Activated T-cell treated with anti-CD3 and anti-CD28 coated beads for 48 hours (primary cell): Measurements from ENCODE around the gene DDX43.
A peak's percentile ranks its signal among the peaks of the same experiment; 100 is the strongest.
"Not testable (repeated sequence)": the region's sequence is repeated elsewhere in the genome, so short reads cannot be mapped to it uniquely, and the experiment has no call there.

Experiments used
- DNase-seq: peaks from one replicate; pipeline ENCODE4 v3.0.0-alpha.2; 2020; ENCODE audit warnings: low read depth

Gene DDX43

GRCh38 chr6:73394577-73395354 is at the start of gene DDX43:
Gene DDX43 (plus strand): TSS chr6:73394828. CDS start chr6:73394906, 78 bp downstream.
- DNase-seq, result peak; percentile 32

DNA sequence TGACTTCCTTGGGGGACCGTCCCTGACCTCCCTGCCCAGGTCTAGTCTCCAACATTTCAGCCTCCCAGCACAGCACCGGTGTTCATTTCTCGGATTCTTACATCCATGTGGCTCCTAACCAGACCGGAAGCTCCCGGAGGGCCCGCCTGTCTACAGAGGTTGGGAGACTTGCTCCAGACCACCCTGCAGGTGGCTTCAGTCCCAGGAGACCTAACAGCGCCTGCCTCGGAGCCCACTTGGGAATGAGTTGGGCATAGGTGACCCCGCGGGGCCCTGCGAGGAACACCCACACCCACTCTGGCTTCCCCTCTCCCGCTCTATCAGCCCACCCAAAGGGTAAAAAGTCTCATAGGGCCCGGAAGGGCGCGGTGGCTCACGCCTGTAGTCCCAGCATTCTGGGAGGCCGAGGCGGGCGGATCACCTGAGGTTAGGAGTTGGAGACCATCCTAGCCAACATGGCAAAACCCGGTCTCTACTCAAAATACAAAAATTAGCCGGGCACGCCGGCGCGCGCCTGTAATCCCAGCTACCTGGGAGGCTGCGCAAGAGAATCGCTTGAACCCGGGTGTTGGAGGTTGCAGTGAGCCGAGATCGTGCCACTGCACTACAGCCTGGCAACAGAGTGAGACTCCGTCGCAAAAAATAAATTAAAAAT is 46.0 kb upstream of the DDX43 start:
- DNase-seq, result no peak

GRCh38 chr6:73349311-73349710 is 45.3 kb upstream of the DDX43 start:
- no peak for DNase-seq

DNA sequence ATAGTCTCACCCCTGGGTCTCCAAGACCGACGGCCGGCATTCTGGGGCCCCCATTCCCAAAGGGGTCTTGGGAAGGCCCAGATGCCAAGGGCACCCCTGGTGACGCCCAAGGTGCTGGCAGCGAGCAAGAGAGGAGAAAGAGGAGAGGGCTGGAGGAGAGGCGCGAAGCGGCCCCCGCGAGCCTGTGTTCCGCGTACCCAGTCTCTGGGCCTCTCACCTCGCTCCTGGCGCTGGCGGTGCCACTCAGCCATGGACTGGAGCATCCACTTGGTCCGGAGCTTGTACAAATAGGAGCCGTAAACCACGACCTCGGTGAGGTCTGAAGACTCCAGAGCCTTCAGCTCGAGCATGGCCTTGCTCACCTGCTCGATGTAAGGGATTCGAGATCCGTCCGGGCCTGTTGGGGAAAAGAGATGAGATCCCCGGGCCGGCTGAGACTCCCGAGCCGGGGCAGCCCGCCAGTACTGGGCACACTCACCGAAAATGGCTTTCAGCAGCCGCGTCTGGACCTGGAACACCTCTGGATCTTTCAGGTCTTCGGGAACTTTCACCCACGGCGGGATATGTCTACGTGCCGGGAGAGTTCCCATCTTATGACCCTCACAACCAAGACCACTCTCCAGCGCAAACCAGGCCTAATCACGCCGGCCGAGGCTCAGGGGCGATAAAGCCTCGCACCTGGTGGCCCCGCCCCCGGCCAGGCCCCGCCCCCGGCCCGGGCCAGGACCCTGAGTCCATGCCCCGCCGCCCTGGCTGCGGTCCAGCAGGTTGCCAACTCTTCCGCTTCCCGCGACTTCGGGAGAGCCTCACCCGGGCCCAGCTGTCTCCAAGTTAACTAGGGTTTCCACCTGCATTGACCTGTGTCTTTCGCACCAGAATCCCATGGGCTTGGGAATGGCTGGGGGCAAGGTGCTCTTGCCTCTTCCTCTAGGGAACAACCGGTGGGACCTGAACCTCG is 40.7 kb upstream of the DDX43 start, which contains the start of gene DPPA5:
Gene DPPA5, minus strand, starts transcription at position 641 of the 958 bp plus-strand sequence. Its CDS starts 51 bp downstream, at position 590.
- DNase-seq, result no peak

GRCh38 chr6:73362358-73362757 is 32.3 kb upstream of the DDX43 start, which contains the start of gene KHDC3L:
Gene KHDC3L (plus strand): TSS chr6:73362658. CDS start chr6:73362730, 72 bp downstream.
- DNase-seq, result no peak

- DNase-seq, result no peak
Observed at GRCh38 chr6:73362869-73363536, 31.6 kb upstream of the DDX43 start.

DNA sequence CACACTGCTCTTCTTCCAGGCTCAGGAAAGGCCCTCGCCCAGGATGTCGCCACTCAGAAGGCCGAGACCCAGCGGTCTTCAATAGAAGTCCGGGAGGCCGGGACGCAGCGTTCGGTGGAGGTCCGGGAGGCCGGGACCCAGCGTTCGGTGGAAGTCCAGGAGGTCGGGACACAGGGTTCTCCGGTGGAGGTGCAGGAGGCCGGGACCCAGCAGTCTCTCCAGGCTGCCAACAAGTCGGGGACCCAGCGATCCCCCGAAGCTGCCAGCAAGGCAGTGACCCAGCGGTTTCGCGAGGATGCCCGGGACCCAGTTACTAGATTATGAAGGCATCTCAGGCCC is 31.1 kb upstream of the DDX43 start:
- no peak for DNase-seq

DNA sequence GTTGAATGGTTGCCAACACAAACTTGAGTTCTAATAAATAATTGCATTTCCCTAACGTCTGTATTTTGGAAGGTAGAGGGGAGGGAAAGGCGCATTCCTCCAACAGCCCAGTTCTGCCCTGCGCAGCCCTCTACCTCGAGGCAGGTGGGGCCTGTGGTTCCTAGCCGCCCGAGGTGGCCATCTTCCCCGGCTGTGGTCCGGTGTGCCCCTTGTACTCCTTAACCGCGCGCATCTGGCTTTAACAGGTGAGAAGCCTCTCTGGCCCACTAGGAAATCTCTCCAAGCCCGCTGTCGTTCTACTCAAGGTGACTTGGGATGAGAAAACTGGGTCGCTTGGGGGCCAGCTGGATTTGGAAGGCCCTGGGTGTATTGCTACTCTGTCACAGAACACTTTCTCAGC is 30.5 kb upstream of the DDX43 start:
- DNase-seq, result no peak

DNA sequence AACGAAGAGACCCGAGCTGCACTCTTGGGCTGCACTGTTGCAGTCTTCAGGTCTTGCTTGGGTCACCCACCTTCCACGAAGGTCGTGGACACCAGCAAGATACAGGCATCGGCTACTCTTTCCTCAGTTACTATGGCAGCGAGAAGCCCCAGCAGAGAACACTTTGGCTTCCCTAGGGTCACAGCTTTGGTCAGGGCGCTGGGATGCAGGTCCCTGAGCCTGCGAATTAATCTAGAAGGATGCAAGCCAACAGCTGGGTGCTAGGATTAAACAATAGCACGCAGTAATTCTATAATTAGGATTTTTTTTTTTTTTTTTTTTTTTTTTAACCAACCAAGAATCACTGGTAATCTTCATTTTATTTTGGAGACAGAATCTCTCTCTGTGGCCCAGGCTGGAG is 30.1 kb upstream of the DDX43 start:
- no peak for DNase-seq

- no peak for DNase-seq
Observed at GRCh38 chr6:73367761-73368355, 26.8 kb upstream of the DDX43 start.

GRCh38 chr6:73368675-73369074 is 26.0 kb upstream of the DDX43 start:
- DNase-seq, result no peak

DNA sequence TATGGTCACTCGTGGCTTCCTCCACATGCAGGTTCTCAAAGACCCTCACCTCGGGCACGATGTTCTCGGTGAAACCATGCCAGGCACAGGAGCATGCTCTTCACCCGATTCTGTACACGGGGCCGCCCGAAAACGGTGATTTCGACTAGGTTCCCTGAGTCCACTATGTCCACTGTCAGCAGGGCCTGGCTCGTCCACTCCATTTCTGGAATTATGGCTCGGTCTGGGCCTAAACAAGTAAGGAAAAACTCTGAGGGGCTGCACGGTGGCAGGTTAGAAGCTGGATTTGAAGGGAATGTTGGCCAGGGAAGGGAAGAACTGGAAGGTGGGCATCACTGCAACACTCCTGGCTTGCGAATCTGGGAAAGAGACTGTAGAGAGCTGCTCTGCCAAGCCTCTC is 25.5 kb upstream of the DDX43 start:
- no peak for DNase-seq

DNA sequence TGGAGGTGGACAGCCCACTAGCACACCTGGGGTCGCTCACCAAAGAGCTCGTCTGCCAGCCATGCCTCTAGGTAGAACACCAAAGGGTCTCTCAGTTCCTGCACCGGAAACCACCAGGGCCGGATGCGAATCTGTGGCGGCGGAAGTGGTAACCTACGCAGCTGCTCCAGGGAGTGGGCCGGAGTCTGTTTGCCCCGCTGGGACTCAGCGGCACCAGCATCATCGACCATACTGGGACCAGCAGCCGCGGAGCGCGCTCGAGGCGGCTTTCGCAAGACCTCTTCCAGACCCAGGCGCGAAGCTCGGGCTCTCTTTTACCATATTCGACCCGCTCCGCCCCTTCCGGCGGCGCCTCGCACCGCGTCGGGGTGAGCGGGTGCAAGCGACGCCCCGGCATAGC is 25.1 kb upstream of the DDX43 start, which contains the start of gene OOEP:
Gene OOEP, minus strand, starts transcription at position 335 of the 400 bp plus-strand sequence. Its CDS starts 105 bp downstream, at position 230.
- no peak for DNase-seq

DNA sequence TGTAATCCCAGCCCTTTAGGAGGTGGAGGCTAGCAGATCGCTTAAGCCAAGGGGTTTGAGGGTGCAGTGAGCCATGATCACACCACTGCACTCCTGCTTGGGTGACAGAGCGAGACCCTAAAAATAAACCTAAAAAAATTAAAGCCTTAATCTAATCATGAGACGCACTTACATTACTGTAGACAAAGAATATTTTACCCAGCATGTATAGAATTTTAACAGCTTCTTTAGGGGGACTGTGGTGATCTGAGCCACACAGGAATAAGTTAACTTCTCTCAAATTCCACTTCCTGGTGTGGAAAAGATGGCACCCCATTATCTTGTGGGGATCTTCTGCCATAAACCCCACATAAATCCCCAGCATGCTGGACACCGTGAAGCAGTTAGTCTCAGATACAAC is 22.6 kb upstream of the DDX43 start:
- no peak for DNase-seq

DNA sequence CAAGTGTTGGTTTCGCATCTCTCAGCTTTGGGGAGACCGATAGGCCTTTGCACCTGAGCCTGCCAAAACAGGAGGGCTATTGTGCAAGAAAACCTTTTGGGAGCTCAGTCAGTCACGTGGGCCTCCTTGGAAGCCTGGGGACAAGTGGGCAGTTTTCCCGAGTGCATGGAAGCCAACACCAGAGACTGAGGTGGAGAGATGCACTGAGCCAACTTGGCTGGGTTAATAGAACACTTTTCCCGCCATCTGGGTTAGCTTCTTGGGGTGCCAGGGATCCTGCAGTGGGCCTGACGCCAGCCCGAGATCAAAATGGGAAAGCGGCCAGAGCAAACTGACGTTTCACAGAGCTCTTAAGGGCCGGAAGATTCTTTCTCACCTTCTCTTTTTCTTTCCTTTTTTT is 22.1 kb upstream of the DDX43 start:
- DNase-seq, result no peak

GRCh38 chr6:73375216-73375615 is 19.4 kb upstream of the DDX43 start:
- no peak for DNase-seq

GRCh38 chr6:73377225-73377624 is 17.4 kb upstream of the DDX43 start:
- DNase-seq, result no peak

DNA sequence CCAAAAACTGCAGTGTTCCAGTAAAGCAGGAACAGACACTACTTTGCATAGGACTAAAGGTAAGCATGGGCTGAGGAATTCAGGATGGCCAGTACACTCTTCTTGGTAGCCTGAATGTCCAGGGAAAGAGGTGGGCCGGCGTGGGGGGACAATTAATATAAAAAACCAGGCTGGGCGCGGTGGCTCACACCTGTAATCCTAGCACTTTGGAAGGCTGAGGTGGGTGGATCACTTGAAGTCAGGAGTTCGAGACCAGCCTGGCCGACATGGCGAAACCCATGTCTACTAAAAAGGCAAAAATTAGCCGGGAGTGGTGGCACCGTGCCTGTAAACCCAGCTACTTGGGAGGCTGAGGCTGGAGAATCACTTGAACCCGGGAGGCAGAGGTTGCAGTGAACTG is 13.1 kb upstream of the DDX43 start:
- DNase-seq, result not testable (repeated sequence)

GRCh38 chr6:73382462-73383113 is 12.0 kb upstream of the DDX43 start:
- DNase-seq, result no peak

DNA sequence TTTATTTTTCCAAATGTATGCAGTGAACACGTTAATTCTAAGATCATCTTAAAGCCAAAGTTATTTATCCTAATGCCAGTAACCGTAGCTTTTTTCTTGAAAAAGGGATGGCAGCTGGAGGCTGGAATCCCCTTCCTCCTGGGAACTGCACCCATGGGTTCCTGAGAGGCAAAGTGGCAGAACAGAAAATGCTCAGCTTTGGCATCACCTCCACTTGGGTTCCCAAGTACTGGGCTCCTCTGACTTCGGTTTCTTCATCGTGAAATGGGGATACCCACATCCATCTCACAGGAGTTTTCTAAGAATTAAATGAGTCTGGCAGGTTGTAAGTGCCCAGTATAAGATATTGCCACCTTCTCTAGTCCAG is 6.2 kb upstream of the DDX43 start:
- DNase-seq, result no peak
